HG03097 (cell line): ENCODE measurements around the gene TEX48.

Experiments used
- ATAC-seq: cut with Tn5 transposase; IDR thresholded peaks from one replicate; pipeline ENCODE4 v1.9.1; 2021; ENCODE audit not compliant: unreplicated experiment, low FRiP score

Gene TEX48

GRCh38 chr9:114626415-114627020, 55.5 kb downstream of the TEX48 start:
- ATAC-seq = no peak

GRCh38 chr9:114624677-114625076, 57.3 kb downstream of the TEX48 start:
- no peak for ATAC-seq

GRCh38 chr9:114621975-114622609, 59.9 kb downstream of the TEX48 start:
- no peak for ATAC-seq

GRCh38 chr9:114621561-114621960, 60.4 kb downstream of the TEX48 start:
- ATAC-seq = no peak

GRCh38 chr9:114619191-114619761, 62.7 kb downstream of the TEX48 start:
- no peak for ATAC-seq

- peak; percentile 55 for ATAC-seq
Measured at GRCh38 chr9:114616684-114617520, 65.1 kb downstream of the TEX48 start.
